ENCODE measurements around the gene DMRT2.

DNA sequence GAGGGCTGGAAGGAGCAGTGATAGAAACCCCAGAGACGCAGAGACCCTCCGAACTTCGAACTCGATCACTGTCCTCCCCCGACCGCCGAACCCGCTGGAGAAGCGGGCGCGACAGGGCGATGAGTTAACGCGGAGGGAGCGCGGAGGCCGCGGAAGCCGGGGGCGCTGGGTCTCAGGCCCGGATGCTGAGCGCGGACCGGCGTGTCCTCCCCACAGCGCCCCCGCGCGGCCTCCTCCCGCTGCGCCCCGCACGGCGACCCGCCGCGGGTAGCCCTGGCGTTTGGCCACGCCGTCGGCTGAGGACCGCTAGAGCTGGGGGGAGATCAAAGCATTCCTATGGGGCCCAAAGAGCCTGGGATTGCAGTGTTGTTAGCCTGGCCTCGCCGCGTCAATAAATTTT, 7.7 kb upstream of the DMRT2 start:
- TF ChIP-seq, protein P1, sequence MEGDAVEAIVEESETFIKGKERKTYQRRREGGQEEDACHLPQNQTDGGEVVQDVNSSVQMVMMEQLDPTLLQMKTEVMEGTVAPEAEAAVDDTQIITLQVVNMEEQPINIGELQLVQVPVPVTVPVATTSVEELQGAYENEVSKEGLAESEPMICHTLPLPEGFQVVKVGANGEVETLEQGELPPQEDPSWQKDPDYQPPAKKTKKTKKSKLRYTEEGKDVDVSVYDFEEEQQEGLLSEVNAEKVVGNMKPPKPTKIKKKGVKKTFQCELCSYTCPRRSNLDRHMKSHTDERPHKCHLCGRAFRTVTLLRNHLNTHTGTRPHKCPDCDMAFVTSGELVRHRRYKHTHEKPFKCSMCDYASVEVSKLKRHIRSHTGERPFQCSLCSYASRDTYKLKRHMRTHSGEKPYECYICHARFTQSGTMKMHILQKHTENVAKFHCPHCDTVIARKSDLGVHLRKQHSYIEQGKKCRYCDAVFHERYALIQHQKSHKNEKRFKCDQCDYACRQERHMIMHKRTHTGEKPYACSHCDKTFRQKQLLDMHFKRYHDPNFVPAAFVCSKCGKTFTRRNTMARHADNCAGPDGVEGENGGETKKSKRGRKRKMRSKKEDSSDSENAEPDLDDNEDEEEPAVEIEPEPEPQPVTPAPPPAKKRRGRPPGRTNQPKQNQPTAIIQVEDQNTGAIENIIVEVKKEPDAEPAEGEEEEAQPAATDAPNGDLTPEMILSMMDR (IDR thresholded peaks at IDR 0.05; ENCODE audit: insufficient read depth, low read length, poor library complexity, severe bottlenecking): no peak
- no peak for TF ChIP-seq EZH2phosphoT487 (conservative IDR thresholded peaks at IDR 0.05; ENCODE audit: low read length)

Measured in SU-DHL-6 (cell line).